HEK293T (cell line): ENCODE data around the gene PIP5K1B.

Source experiments
- BHLHE40 ChIP-seq: fragments of 450-650 bp; IDR thresholded peaks from 2 replicates; pipeline ENCODE4 v1.6.1; 2016; ENCODE audit warnings: mild to moderate bottlenecking, moderate library complexity, borderline replicate concordance
- FOXA1 ChIP-seq: fragments of 450-650 bp; IDR thresholded peaks from 2 replicates; pipeline ENCODE4 v1.6.1; 2016; ENCODE audit warnings: mild to moderate bottlenecking
- FOXM1 ChIP-seq: fragments of 450-650 bp; IDR thresholded peaks from 2 replicates; pipeline ENCODE4 v1.6.1; 2017; ENCODE audit warnings: mild to moderate bottlenecking, borderline replicate concordance
- SP1 ChIP-seq: fragments of 450-650 bp; IDR thresholded peaks from 2 replicates; pipeline ENCODE4 v1.6.1; 2017
- TARDBP ChIP-seq: fragments of 450-650 bp; IDR thresholded peaks from 2 replicates; pipeline ENCODE4 v1.6.1; 2016
- ZNF384 ChIP-seq: fragments of 450-650 bp; IDR thresholded peaks from 2 replicates; pipeline ENCODE4 v1.6.1; 2016
- TF ChIP-seq, protein P1 (sequence below): fragments of 450-650 bp; IDR thresholded peaks from 2 replicates; pipeline ENCODE4 v1.6.1; 2016

DNA sequence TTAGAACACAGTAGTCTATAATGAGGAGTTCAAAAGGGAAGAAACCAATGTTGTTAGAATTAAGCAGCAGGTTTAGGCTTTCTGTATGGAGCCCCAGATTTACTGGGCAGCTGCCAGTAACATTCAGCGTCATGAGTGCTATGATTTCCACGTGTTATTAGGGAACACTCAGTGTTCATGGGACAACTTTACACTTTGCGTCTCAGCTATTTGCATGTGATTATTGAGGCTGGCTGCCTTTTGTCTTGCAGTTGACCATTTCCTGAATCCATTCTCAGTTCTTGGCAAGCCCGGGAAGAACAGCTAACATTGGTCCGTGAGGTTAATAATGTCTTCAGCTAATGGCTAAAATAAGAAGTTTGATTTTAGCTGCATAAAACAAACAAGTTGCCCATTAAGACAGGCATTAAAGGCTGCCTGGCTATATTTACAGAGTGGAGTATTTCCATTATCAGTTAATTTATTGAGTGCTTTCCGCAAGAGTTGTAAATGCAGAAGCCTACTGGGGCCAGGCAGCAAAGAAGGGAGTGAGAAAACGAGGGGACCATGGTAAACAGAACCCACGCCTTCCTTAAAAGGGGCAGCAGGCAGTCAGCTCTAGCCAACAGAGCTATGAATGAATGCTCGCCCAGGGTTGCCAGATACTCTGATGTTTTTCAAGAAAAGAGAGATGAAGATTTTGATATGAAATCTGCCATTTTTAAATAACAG, 120.9 kb downstream of the PIP5K1B start:
- TF ChIP-seq SP1 (no peak), FOXA1 (no peak), TARDBP (no peak), FOXM1 (no peak), ZNF384 (no peak), BHLHE40 (no peak)
- TF ChIP-seq, protein P1, sequence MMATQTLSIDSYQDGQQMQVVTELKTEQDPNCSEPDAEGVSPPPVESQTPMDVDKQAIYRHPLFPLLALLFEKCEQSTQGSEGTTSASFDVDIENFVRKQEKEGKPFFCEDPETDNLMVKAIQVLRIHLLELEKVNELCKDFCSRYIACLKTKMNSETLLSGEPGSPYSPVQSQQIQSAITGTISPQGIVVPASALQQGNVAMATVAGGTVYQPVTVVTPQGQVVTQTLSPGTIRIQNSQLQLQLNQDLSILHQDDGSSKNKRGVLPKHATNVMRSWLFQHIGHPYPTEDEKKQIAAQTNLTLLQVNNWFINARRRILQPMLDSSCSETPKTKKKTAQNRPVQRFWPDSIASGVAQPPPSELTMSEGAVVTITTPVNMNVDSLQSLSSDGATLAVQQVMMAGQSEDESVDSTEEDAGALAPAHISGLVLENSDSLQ, result no peak
